ENCODE data around the gene QSOX2.

The QSOX2 gene

GRCh38 chr9:136231478-136232297, 13.9 kb downstream of the QSOX2 start:
- Histone ChIP-seq H3K36me3 (ENCODE audit: insufficient read depth, low read length) (peaks cover 20% of the 10 kb centered on the region; the same call in 1 of the 2 replicates), H2AFZ (ENCODE audit: low read length) (no peak overlapping the region)
- no peak for TF ChIP-seq EZH2phosphoT487 (IDR thresholded peaks at IDR 0.05; ENCODE audit: borderline replicate concordance)
- TF ChIP-seq CTCF (conservative IDR thresholded peaks at IDR 0.05; ENCODE audit: low read length) = no peak

GRCh38 chr9:136230773-136231172, 14.8 kb downstream of the QSOX2 start:
- no peaks in the 10 kb centered on the region for H3K9me2 ChIP-seq (replicated peaks; ENCODE audit: low read depth, low read length)
- no peak overlapping the region for H2AFZ ChIP-seq (ENCODE audit: low read length)
- H3K79me2 ChIP-seq (ENCODE audit: insufficient read depth, low read length) = peaks cover 89% of the 10 kb centered on the region
- H3K9me3 ChIP-seq (ENCODE audit: insufficient read depth, low read depth, low read length) = no peaks in the 10 kb centered on the region
- H3K4me3 ChIP-seq (ENCODE audit: low read length, poor library complexity, severe bottlenecking) = peak overlapping the region; percentile 74
- TF ChIP-seq EZH2phosphoT487 (IDR thresholded peaks at IDR 0.05; ENCODE audit: borderline replicate concordance) (no peak), CTCF (conservative IDR thresholded peaks at IDR 0.05; ENCODE audit: low read length) (no peak)
- peaks cover 18% of the 10 kb centered on the region; the same call in 1 of the 2 replicates for H3K36me3 ChIP-seq (ENCODE audit: insufficient read depth, low read length)
- peak overlapping the region; percentile 88 for H3K9ac ChIP-seq (ENCODE audit: low read depth, low read length, poor library complexity, severe bottlenecking)
- peak overlapping the region; percentile 88 for H3K4me2 ChIP-seq (ENCODE audit: low read depth, low read length, poor library complexity, severe bottlenecking)
- peaks cover 49% of the 10 kb centered on the region for H3K4me1 ChIP-seq (ENCODE audit: insufficient read depth, low read length, poor library complexity, severe bottlenecking)
- peaks cover 15% of the 10 kb centered on the region for H4K20me1 ChIP-seq (ENCODE audit: insufficient read depth, low read length, poor library complexity, severe bottlenecking)
- H3F3A ChIP-seq (ENCODE audit: low read depth) = no peaks in the 10 kb centered on the region
- no peaks in the 10 kb centered on the region for H3K27me3 ChIP-seq (ENCODE audit: insufficient read depth, low read length, poor library complexity, severe bottlenecking)

More at GRCh38 chr9:136231478-136232297, 13.9 kb downstream of the QSOX2 start:
- no peaks in the 10 kb centered on the region for H3K9me3 ChIP-seq (ENCODE audit: insufficient read depth, low read depth, low read length)
- peaks cover 12% of the 10 kb centered on the region for H4K20me1 ChIP-seq (ENCODE audit: insufficient read depth, low read length, poor library complexity, severe bottlenecking)
- peak overlapping the region; percentile 88 for H3K9ac ChIP-seq (ENCODE audit: low read depth, low read length, poor library complexity, severe bottlenecking)
- no peaks in the 10 kb centered on the region for H3K9me2 ChIP-seq (replicated peaks; ENCODE audit: low read depth, low read length)
- peak overlapping the region; percentile 74 for H3K4me3 ChIP-seq (ENCODE audit: low read length, poor library complexity, severe bottlenecking)
- peak overlapping the region; percentile 88 for H3K4me2 ChIP-seq (ENCODE audit: low read depth, low read length, poor library complexity, severe bottlenecking)
- H3F3A ChIP-seq (ENCODE audit: low read depth) = no peaks in the 10 kb centered on the region
- peaks cover 46% of the 10 kb centered on the region for H3K4me1 ChIP-seq (ENCODE audit: insufficient read depth, low read length, poor library complexity, severe bottlenecking)
- no peaks in the 10 kb centered on the region for H3K27me3 ChIP-seq (ENCODE audit: insufficient read depth, low read length, poor library complexity, severe bottlenecking)
- peaks cover 89% of the 10 kb centered on the region for H3K79me2 ChIP-seq (ENCODE audit: insufficient read depth, low read length)

GRCh38 chr9:136230365-136230764, 15.2 kb downstream of the QSOX2 start:
- H3K9ac ChIP-seq (ENCODE audit: low read depth, low read length, poor library complexity, severe bottlenecking) = peak overlapping the region; percentile 88
- peaks cover 53% of the 10 kb centered on the region for H3K4me1 ChIP-seq (ENCODE audit: insufficient read depth, low read length, poor library complexity, severe bottlenecking)
- no peaks in the 10 kb centered on the region for H3F3A ChIP-seq (ENCODE audit: low read depth)
- H3K4me2 ChIP-seq (ENCODE audit: low read depth, low read length, poor library complexity, severe bottlenecking) = peak overlapping the region; percentile 88
- peaks cover 18% of the 10 kb centered on the region for H4K20me1 ChIP-seq (ENCODE audit: insufficient read depth, low read length, poor library complexity, severe bottlenecking)
- peaks cover 17% of the 10 kb centered on the region; the same call in 1 of the 2 replicates for H3K36me3 ChIP-seq (ENCODE audit: insufficient read depth, low read length)
- no peaks in the 10 kb centered on the region for H3K27me3 ChIP-seq (ENCODE audit: insufficient read depth, low read length, poor library complexity, severe bottlenecking)
- peak overlapping the region; percentile 74 for H3K4me3 ChIP-seq (ENCODE audit: low read length, poor library complexity, severe bottlenecking)
- H3K9me3 ChIP-seq (ENCODE audit: insufficient read depth, low read depth, low read length) = no peaks in the 10 kb centered on the region
- H3K9me2 ChIP-seq (replicated peaks; ENCODE audit: low read depth, low read length) = no peaks in the 10 kb centered on the region
- no peak overlapping the region for H2AFZ ChIP-seq (ENCODE audit: low read length)
- H3K79me2 ChIP-seq (ENCODE audit: insufficient read depth, low read length) = peaks cover 89% of the 10 kb centered on the region
- no peak for TF ChIP-seq EZH2phosphoT487 (IDR thresholded peaks at IDR 0.05; ENCODE audit: borderline replicate concordance)
- no peak for TF ChIP-seq CTCF (conservative IDR thresholded peaks at IDR 0.05; ENCODE audit: low read length)

Data from Loucy (cell line).